Activated CD4-positive, alpha-beta memory T cell treated with anti-CD3 and anti-CD28 coated beads for 36 hours (primary cell): ENCODE measurements around the gene BDNF. TPM values are rescaled to one million over a fixed set of nuclear protein-coding genes. Genes with fewer than 3 reads are reported as not detected.

ENCODE experiments used
- CTCF ChIA-PET: fragments of 350-600 bp; sonication (Branson Sonifier 250); formaldehyde crosslinking; loops from one replicate; lab custom pipeline; 2021; ENCODE audit warnings: antibody characterized with exemption, inconsistent platforms; lab: Charles Lee
- POLR2A ChIA-PET: fragments of 350-600 bp; sonication (Branson Sonifier 250); formaldehyde crosslinking; loops from one replicate; lab custom pipeline; 2021; ENCODE audit warnings: antibody characterized with exemption; lab: Charles Lee
- DNase-seq: peaks from one replicate; pipeline ENCODE4 v3.0.0-alpha.2; 2020
- H3K27ac Mint-ChIP-seq: one replicate; pipeline ENCODE4 v1.8.0; 2021; ENCODE audit warnings: mixed read lengths
- H3K27me3 Mint-ChIP-seq: one replicate; pipeline ENCODE4 v1.8.0; 2021; ENCODE audit warnings: mixed read lengths
- H3K36me3 Mint-ChIP-seq: one replicate; pipeline ENCODE4 v1.8.0; 2021; ENCODE audit warnings: mixed read lengths
- H3K4me1 Mint-ChIP-seq: one replicate; pipeline ENCODE4 v1.8.0; 2021; ENCODE audit warnings: low read depth, mixed read lengths
- H3K4me3 Mint-ChIP-seq: one replicate; pipeline ENCODE4 v1.8.0; 2021; ENCODE audit warnings: mild to moderate bottlenecking, mixed read lengths
- H3K9me3 Mint-ChIP-seq: one replicate; pipeline ENCODE4 v1.8.0; 2021; ENCODE audit warnings: mixed read lengths
- intact Hi-C: fragments of 100-400 bp; cut with micrococcal nuclease; formaldehyde crosslinking; loops from one replicate; pipeline ENCODE4 v1.15.1; 2023
- total RNA-seq, 2 experiments: library from RNA; stranded (reverse); gene quantifications; one replicate each; pipeline ENCODE4 v1.2.3, GENCODE V29; 2021

Gene BDNF
- total RNA-seq, 2 experiments from 2014 or later: not detected

DNA sequence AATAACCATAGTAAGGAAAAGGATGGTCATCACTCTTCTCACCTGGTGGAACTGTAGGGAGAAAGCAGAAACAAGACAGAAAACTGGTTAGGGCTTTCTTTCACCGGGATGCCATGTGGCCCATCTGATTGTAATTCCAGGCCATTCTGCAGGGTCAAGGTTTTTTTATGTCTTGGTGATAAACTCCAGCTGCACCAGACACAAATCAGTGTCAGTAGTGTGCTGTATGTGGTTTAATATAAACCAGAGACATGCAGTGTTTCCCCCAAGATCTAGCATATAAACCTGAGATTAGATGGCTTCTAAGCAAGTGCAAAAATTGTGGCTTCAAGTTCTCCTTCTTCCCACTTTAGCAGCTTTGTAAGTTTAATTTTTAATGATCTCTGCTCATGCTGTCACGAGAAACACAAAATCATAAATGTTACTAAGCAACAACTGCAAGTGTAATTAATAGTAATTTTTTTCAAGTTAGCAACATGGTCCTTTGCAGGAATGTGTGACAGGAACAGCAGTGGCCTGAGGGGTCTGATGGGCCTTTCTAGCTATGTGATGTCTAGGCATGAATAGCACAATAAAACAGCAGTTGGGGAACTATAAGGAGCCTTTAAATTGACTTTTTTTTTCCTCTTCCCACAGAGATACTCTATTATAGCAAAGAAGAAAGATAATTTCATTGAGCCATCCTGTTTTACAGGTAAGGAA, 41.6 kb downstream of the BDNF start:
- Mint-ChIP-seq H3K4me3 (no peak overlapping the region), H3K36me3 (peaks cover 16% of the 10 kb centered on the region), H3K27ac (no peak overlapping the region), H3K9me3 (no peaks in the 10 kb centered on the region), H3K4me1 (no peaks in the 10 kb centered on the region), H3K27me3 (no peaks in the 10 kb centered on the region)
- CTCF ChIA-PET: no interaction called here
- POLR2A ChIA-PET: no interaction called here
- intact Hi-C loops: no loop called here
- no peak for DNase-seq

GRCh38 chr11:27656806-27657483, 43.3 kb downstream of the BDNF start:
- ChIA-PET CTCF (no interaction called here), POLR2A (no interaction called here)
- no peak overlapping the region for H3K4me3 Mint-ChIP-seq

GRCh38 chr11:27656320-27656719, 43.9 kb downstream of the BDNF start:
- intact Hi-C loops: no loop called here
- H3K36me3 Mint-ChIP-seq: peaks cover 12% of the 10 kb centered on the region
- H3K4me1 Mint-ChIP-seq: no peaks in the 10 kb centered on the region
- ChIA-PET POLR2A (no interaction called here), CTCF (no interaction called here)
- no peak overlapping the region for H3K27ac Mint-ChIP-seq
- H3K27me3 Mint-ChIP-seq: no peaks in the 10 kb centered on the region
- H3K4me3 Mint-ChIP-seq: no peak overlapping the region
- DNase-seq: no peak
- no peaks in the 10 kb centered on the region for H3K9me3 Mint-ChIP-seq

More at GRCh38 chr11:27656806-27657483, 43.3 kb downstream of the BDNF start:
- no peaks in the 10 kb centered on the region for H3K9me3 Mint-ChIP-seq
- peaks cover 16% of the 10 kb centered on the region for H3K36me3 Mint-ChIP-seq
- no peaks in the 10 kb centered on the region for H3K27me3 Mint-ChIP-seq
- H3K4me1 Mint-ChIP-seq: no peaks in the 10 kb centered on the region
- no peak overlapping the region for H3K27ac Mint-ChIP-seq
- no peak for DNase-seq
- intact Hi-C loops: no loop called here

- CTCF ChIA-PET: no interaction called here
- Mint-ChIP-seq H3K27me3 (no peaks in the 10 kb centered on the region), H3K27ac (no peak overlapping the region), H3K36me3 (peaks cover 4% of the 10 kb centered on the region), H3K4me1 (no peaks in the 10 kb centered on the region), H3K4me3 (no peak overlapping the region), H3K9me3 (no peaks in the 10 kb centered on the region)
- DNase-seq: no peak
- POLR2A ChIA-PET: no interaction called here
- intact Hi-C loops: no loop called here
Measured at GRCh38 chr11:27653990-27654758, 46.1 kb downstream of the BDNF start.

DNA sequence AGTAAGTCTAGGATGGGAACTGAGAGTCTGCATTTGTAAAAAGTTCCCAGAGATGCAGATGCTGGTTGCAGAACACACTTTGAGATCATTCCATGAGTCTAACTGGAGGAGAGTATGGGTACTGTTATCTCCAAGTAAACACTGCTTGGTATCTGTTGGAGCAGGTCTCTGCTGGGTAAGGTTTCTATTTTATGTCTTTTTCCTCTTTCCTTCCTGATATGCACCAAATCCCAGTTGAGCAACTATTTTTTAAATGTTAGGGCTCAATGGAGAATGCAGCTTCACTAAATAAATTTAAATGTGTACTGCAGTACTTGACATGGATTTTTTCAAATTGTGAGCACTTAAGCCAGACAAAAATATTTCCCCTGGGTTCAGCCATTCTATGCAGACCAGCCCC, 48.5 kb downstream of the BDNF start:
- Mint-ChIP-seq H3K36me3 (no peaks in the 10 kb centered on the region), H3K27me3 (no peaks in the 10 kb centered on the region), H3K4me1 (no peaks in the 10 kb centered on the region), H3K27ac (no peak overlapping the region), H3K4me3 (no peak overlapping the region), H3K9me3 (no peaks in the 10 kb centered on the region)
- intact Hi-C loops: no loop called here
- CTCF ChIA-PET: interaction anchor here (1.2 kb wide), 1 partner anchor 11 kb away, joined by 4 read pairs; no protein-coding TSS in a partner anchor
- POLR2A ChIA-PET: no interaction called here
- no peak for DNase-seq

DNA sequence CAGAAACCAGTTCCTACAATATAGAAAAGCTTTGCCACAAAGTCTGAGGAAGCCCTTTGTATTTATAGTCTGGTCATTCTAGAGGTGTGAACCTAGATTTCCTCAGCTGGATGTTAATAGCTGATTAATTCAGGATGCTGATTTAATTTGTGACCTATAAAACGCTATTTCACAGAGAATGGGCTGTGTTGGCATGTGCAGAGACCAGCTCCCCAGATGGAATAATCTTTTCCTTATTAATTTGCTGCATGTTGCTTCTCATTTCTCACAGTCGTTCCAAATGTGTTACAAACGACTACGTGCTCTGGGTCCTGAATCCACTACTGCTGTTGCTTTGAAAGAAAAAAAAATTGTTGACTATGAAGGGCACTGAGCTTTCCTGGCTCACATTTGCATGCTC, 49.3 kb downstream of the BDNF start:
- Mint-ChIP-seq H3K9me3 (no peaks in the 10 kb centered on the region), H3K4me1 (no peaks in the 10 kb centered on the region), H3K4me3 (no peak overlapping the region), H3K36me3 (no peaks in the 10 kb centered on the region), H3K27ac (no peak overlapping the region), H3K27me3 (no peaks in the 10 kb centered on the region)
- ChIA-PET CTCF (no interaction called here), POLR2A (no interaction called here)
- intact Hi-C loops: no loop called here
- no peak for DNase-seq

GRCh38 chr11:27649800-27650199, 50.5 kb downstream of the BDNF start:
- no peaks in the 10 kb centered on the region for H3K9me3 Mint-ChIP-seq

DNA sequence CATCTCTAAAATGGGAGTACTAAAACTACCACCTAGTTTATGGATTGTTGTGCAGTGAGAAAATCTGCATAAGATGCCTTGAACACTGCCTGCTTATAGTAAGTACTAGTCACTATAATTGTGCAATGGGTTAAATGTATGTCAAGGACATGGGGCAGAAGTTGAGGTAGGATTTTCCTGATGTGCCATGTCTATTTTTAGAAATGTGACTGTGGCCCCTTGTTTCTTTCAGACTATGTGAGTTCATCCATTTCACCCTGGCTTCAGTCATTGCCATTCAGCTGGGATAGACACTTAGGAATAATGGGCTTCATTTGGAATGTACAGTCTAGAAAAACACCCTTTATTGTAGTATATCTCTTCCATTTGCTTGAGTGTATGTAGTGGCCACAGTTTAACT, 51.4 kb downstream of the BDNF start:
- CTCF ChIA-PET: no interaction called here
- no peak for DNase-seq
- Mint-ChIP-seq H3K4me3 (no peak overlapping the region), H3K27me3 (no peaks in the 10 kb centered on the region), H3K4me1 (no peaks in the 10 kb centered on the region), H3K27ac (no peak overlapping the region), H3K36me3 (no peaks in the 10 kb centered on the region), H3K9me3 (no peaks in the 10 kb centered on the region)
- intact Hi-C loops: no loop called here
- POLR2A ChIA-PET: no interaction called here

More at GRCh38 chr11:27649800-27650199, 50.5 kb downstream of the BDNF start:
- no peaks in the 10 kb centered on the region for H3K27me3 Mint-ChIP-seq
- no peaks in the 10 kb centered on the region for H3K4me1 Mint-ChIP-seq
- H3K4me3 Mint-ChIP-seq: no peak overlapping the region
- H3K36me3 Mint-ChIP-seq: no peaks in the 10 kb centered on the region
- H3K27ac Mint-ChIP-seq: no peak overlapping the region
- POLR2A ChIA-PET: no interaction called here
- no peak for DNase-seq
- CTCF ChIA-PET: no interaction called here
- intact Hi-C loops: no loop called here

DNA sequence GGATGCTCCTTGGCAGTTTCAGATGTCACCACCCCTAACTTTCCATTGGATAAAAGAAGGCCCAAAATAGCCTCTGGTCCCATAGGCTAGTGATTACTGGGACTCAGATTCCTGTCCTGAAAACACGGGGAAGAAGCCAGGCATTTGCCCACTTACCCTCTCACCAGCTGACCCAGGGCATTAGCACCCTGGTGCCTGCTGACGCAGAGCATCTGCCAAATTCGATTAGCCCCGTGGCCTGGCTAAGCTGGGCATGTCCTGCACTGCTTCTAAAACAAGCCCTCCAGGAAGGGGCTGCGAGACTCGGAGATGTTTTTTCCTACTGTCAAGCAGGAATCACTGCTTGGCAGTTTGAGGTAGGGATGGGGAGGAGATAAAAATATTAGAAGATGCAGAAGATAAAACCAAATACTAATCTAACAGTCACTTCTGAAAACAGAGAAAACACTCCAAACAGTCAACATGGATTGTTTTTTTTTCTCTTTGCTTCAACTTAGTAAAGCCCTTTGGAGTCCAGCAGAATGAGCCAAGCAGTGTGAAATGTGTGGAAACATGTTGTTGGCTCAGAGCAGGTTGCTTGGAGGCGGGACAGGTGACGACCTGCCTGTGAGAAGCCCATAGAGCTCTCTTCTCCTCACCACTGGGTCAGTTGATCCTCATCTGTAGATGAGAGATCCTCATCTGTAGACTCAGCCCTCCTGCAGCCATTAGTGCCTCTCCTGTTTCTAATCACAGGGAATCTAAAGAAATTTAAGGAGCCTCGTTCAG, 54.0 kb downstream of the BDNF start:
- Mint-ChIP-seq H3K36me3 (no peaks in the 10 kb centered on the region), H3K27ac (no peak overlapping the region), H3K4me1 (no peaks in the 10 kb centered on the region), H3K4me3 (no peak overlapping the region), H3K27me3 (no peaks in the 10 kb centered on the region), H3K9me3 (no peaks in the 10 kb centered on the region)
- ChIA-PET POLR2A (no interaction called here), CTCF (no interaction called here)
- intact Hi-C loops: no loop called here
- no peak for DNase-seq

- POLR2A ChIA-PET: no interaction called here
- Mint-ChIP-seq H3K27me3 (no peaks in the 10 kb centered on the region), H3K4me1 (no peaks in the 10 kb centered on the region), H3K9me3 (no peaks in the 10 kb centered on the region), H3K27ac (no peak overlapping the region), H3K36me3 (no peaks in the 10 kb centered on the region), H3K4me3 (no peak overlapping the region)
- CTCF ChIA-PET: no interaction called here
- intact Hi-C loops: no loop called here
- DNase-seq: no peak
Measured at GRCh38 chr11:27642954-27643353, 57.3 kb downstream of the BDNF start.

GRCh38 chr11:27640954-27641353, 59.3 kb downstream of the BDNF start:
- CTCF ChIA-PET: interaction anchor here (1.2 kb wide), 1 partner anchor 11 kb away, joined by 4 read pairs; no protein-coding TSS in a partner anchor
- Mint-ChIP-seq H3K36me3 (no peaks in the 10 kb centered on the region), H3K4me3 (no peak overlapping the region), H3K27ac (no peak overlapping the region), H3K9me3 (no peaks in the 10 kb centered on the region), H3K27me3 (no peaks in the 10 kb centered on the region), H3K4me1 (no peaks in the 10 kb centered on the region)
- no peak for DNase-seq
- POLR2A ChIA-PET: no interaction called here
- intact Hi-C loops: no loop called here

- H3K27me3 Mint-ChIP-seq: no peaks in the 10 kb centered on the region
- CTCF ChIA-PET: no interaction called here
- DNase-seq: no peak
- no peaks in the 10 kb centered on the region for H3K36me3 Mint-ChIP-seq
- no peaks in the 10 kb centered on the region for H3K4me1 Mint-ChIP-seq
- H3K27ac Mint-ChIP-seq: no peak overlapping the region
- intact Hi-C loops: no loop called here
- no peak overlapping the region for H3K4me3 Mint-ChIP-seq
- H3K9me3 Mint-ChIP-seq: peaks cover 4% of the 10 kb centered on the region
- POLR2A ChIA-PET: no interaction called here
Measured at GRCh38 chr11:27635567-27636037, 64.7 kb downstream of the BDNF start.
